Medulla oblongata (tissue), 1 donor: ENCODE data around the gene AMD1.
"Not testable (repeated sequence)": the region's sequence is repeated elsewhere in the genome, so short reads cannot be mapped to it uniquely, and the experiment has no call there.

ENCODE experiments used
- DNase-seq: peaks from one replicate; pipeline ENCODE4 v3.0.0-alpha.2; 2015; ENCODE audit errors: extremely low spot score

Gene AMD1

GRCh38 chr6:110873981-110874879 is at the start of gene AMD1:
TSS of gene AMD1 (plus strand) at chr6:110874785. CDS start at chr6:110875106, 321 bp downstream.
- DNase-seq = peak; percentile 99

GRCh38 chr6:110826236-110827129 is 48.1 kb upstream of the AMD1 start:
- DNase-seq = peak; percentile 18

- no peak for DNase-seq
These were observed 46.2 kb upstream of the AMD1 start for GRCh38 chr6:110828396-110828795.

GRCh38 chr6:110831405-110831804 is 43.2 kb upstream of the AMD1 start:
- no peak for DNase-seq

GRCh38 chr6:110833831-110834230 is 40.8 kb upstream of the AMD1 start:
- no peak for DNase-seq

- DNase-seq = not testable (repeated sequence)
These were observed 38.8 kb upstream of the AMD1 start for GRCh38 chr6:110835751-110836150.

GRCh38 chr6:110841266-110841665 is 33.3 kb upstream of the AMD1 start:
- DNase-seq = no peak

GRCh38 chr6:110849781-110850180 is 24.8 kb upstream of the AMD1 start:
- no peak for DNase-seq

GRCh38 chr6:110852773-110853172 is 21.8 kb upstream of the AMD1 start:
- DNase-seq = no peak

- no peak for DNase-seq
These were observed 20.7 kb upstream of the AMD1 start for GRCh38 chr6:110853754-110854477.

GRCh38 chr6:110856296-110856695 is 18.3 kb upstream of the AMD1 start:
- no peak for DNase-seq

GRCh38 chr6:110858016-110858415 is 16.6 kb upstream of the AMD1 start:
- no peak for DNase-seq

GRCh38 chr6:110858562-110859214 is 15.9 kb upstream of the AMD1 start:
- no peak for DNase-seq

- peak; percentile 60 for DNase-seq
These were observed 15.2 kb upstream of the AMD1 start for GRCh38 chr6:110859335-110859792.

GRCh38 chr6:110864824-110865223 is 9.8 kb upstream of the AMD1 start:
- DNase-seq = no peak

GRCh38 chr6:110874880-110875547 is 429 bp downstream of the AMD1 start:
- no peak for DNase-seq

- peak; percentile 19 for DNase-seq
These were observed 1.1 kb downstream of the AMD1 start for GRCh38 chr6:110875548-110876169.

- peak; percentile 91 for DNase-seq
These were observed 1.7 kb downstream of the AMD1 start for GRCh38 chr6:110876170-110876773.

GRCh38 chr6:110876806-110877564 is 2.4 kb downstream of the AMD1 start:
- DNase-seq = peak; percentile 52
